ENCODE results near the gene NOL12.
"Not testable (repeated sequence)": the region's sequence is repeated elsewhere in the genome, so short reads cannot be mapped to it uniquely, and the experiment has no call there.

NOL12 gene

GRCh38 chr22:37681001-37681424 lies 5.1 kb upstream of the NOL12 start:
- DNase-seq, result no peak

GRCh38 chr22:37681556-37682049 lies 4.5 kb upstream of the NOL12 start:
- peak; percentile 13 for DNase-seq

GRCh38 chr22:37684803-37685615 lies 1.1 kb upstream of the NOL12 start:
- no peak for DNase-seq

GRCh38 chr22:37690407-37690806 lies 4.3 kb downstream of the NOL12 start:
- DNase-seq, result no peak

- no peak for DNase-seq
Observed at GRCh38 chr22:37690901-37691504, 4.9 kb downstream of the NOL12 start.

- DNase-seq, result no peak
Observed at GRCh38 chr22:37692627-37693285, 6.6 kb downstream of the NOL12 start.

GRCh38 chr22:37694131-37694530 lies 8.0 kb downstream of the NOL12 start:
- DNase-seq, result not testable (repeated sequence)

GRCh38 chr22:37696260-37696656 lies 10.1 kb downstream of the NOL12 start:
- not testable (repeated sequence) for DNase-seq

- peak; percentile 89 for DNase-seq
Observed at GRCh38 chr22:37696657-37697537, 10.8 kb downstream of the NOL12 start, which contains the start of gene TRIOBP. TRIOBP (plus strand) TSS chr22:37697048; CDS start chr22:37701366, 4,318 bp downstream.

- DNase-seq, result no peak
Observed at GRCh38 chr22:37697538-37697835, 11.3 kb downstream of the NOL12 start.

- no peak for DNase-seq
Observed at GRCh38 chr22:37701141-37701786, 15.1 kb downstream of the NOL12 start.

- no peak for DNase-seq
Observed at GRCh38 chr22:37703906-37704305, 17.8 kb downstream of the NOL12 start.

- DNase-seq, result no peak
Observed at GRCh38 chr22:37704645-37705044, 18.5 kb downstream of the NOL12 start.

GRCh38 chr22:37705205-37705604 lies 19.1 kb downstream of the NOL12 start:
- no peak for DNase-seq

- no peak for DNase-seq
Observed at GRCh38 chr22:37708580-37709444, 22.7 kb downstream of the NOL12 start.

- no peak for DNase-seq
Observed at GRCh38 chr22:37709445-37709765, 23.3 kb downstream of the NOL12 start.

- DNase-seq, result no peak
Observed at GRCh38 chr22:37710675-37711074, 24.5 kb downstream of the NOL12 start.

- no peak for DNase-seq
Observed at GRCh38 chr22:37711490-37711889, 25.3 kb downstream of the NOL12 start.

GRCh38 chr22:37713761-37714160 lies 27.6 kb downstream of the NOL12 start:
- no peak for DNase-seq

- DNase-seq, result no peak
Observed at GRCh38 chr22:37714634-37715033, 28.5 kb downstream of the NOL12 start.

- DNase-seq, result no peak
Observed at GRCh38 chr22:37715760-37716159, 29.6 kb downstream of the NOL12 start.
